Psoas muscle (tissue), 8 donors: ENCODE measurements around the gene PTPRN. TPM values are rescaled to one million over a fixed set of nuclear protein-coding genes. Genes with fewer than 3 reads are reported as not detected.

ENCODE experiments used
- ATAC-seq, 4 donors: fragments of 200-7000 bp; cut with Tn5 transposase; one replicate each; pipeline ENCODE4 v1.9.1; 2020; ENCODE audit warnings: moderate library complexity in 3 of 4, mild to moderate bottlenecking in 2 of 4
- DNase-seq, 2 donors: peaks; one replicate each; pipeline ENCODE4 v3.0.0-alpha.2; 2020
- H3K27ac ChIP-seq: fragments of 200-600 bp; one replicate; pipeline ENCODE4 v1.8.0; 2022
- H3K27me3 ChIP-seq, 3 donors: fragments of 200-600 bp in 1 of 3; one replicate each; pipeline versions ENCODE4 v1.6.1 to v1.8.0; 2013 to 2022; ENCODE audit warnings: low read length in 2 of 3, mild to moderate bottlenecking in 2 of 3, moderate library complexity in 1 of 3; ENCODE audit not compliant: insufficient read depth in 3 of 3
- H3K36me3 ChIP-seq, 2 donors: fragments of 200-600 bp in 1 of 2; one replicate each; pipeline versions ENCODE4 v1.6.1 to v1.8.0; 2013 to 2022; ENCODE audit warnings: low read depth in 1 of 2, mild to moderate bottlenecking in 1 of 2, moderate library complexity in 1 of 2; ENCODE audit not compliant: insufficient read depth in 1 of 2
- H3K4me1 ChIP-seq: fragments of 200-600 bp; one replicate; pipeline ENCODE4 v1.8.0; 2022
- H3K4me3 ChIP-seq: fragments of 200-600 bp; one replicate; pipeline ENCODE4 v1.8.0; 2022; ENCODE audit warnings: mild to moderate bottlenecking
- H3K9me3 ChIP-seq: fragments of 200-600 bp; one replicate; pipeline ENCODE4 v1.8.0; 2022
- WGBS, 3 donors: extraction: QIAGEN DNeasy Blood & Tissue Kit; methylation state at CpG; one replicate each; pipeline versions ENCODE4 v1.1.6 to v1.1.7; 2013; 5-methylcytosine and 5-hydroxymethylcytosine counted together
- intact Hi-C, 2 donors: fragments of 100-400 bp; cut with DNase I; formaldehyde crosslinking; loops; one replicate each; pipeline versions ENCODE4 v1.11.0 to v1.14.2; 2022
- polyA plus RNA-seq, 3 donors: library from polyadenylated mRNA; stranded (reverse); fragments of 200-250 nt; gene quantifications; one replicate each; pipeline ENCODE4 v1.2.3, GENCODE V29; 2013
- total RNA-seq, 4 donors: library from RNA; stranded (reverse); fragmentation: NEBNext Ultra II Directional in 2 of 4; extraction: Animal tissue kit (Norgen Biotek cat#: 25700) in 2 of 4; gene quantifications; one replicate each; pipeline versions ENCODE4 v1.2.1 to v1.2.4, GENCODE V29; 2021 to 2023
- TF ChIP-seq, protein P1 (sequence below): fragments of 200-600 bp; IDR thresholded peaks from one replicate; pipeline ENCODE4 v1.8.0; 2022; ENCODE audit warnings: antibody characterized with exemption
- donor health status: healthy with polysubstance abuse.
- donor health status: DM: no; HTN: no; CAD: no; lungs with moderate emphysema.
- donor health status: Bipolar disorder and iron deficiency.
- donor health status: healthy.
- donor health status: DM: yes; HTN: yes; CAD: no.
- donor health status: DM: no; HTN: no; CAD: no.
- donor health status: DM: no; HTN: no; CAD: no.
- donor health status: DM: yes; HTN: yes; CAD: no.

The PTPRN gene
- total and polyA plus RNA-seq, 7 donors, result 0.03 to 1.1 (median 0.17) TPM; not detected in 2

DNA sequence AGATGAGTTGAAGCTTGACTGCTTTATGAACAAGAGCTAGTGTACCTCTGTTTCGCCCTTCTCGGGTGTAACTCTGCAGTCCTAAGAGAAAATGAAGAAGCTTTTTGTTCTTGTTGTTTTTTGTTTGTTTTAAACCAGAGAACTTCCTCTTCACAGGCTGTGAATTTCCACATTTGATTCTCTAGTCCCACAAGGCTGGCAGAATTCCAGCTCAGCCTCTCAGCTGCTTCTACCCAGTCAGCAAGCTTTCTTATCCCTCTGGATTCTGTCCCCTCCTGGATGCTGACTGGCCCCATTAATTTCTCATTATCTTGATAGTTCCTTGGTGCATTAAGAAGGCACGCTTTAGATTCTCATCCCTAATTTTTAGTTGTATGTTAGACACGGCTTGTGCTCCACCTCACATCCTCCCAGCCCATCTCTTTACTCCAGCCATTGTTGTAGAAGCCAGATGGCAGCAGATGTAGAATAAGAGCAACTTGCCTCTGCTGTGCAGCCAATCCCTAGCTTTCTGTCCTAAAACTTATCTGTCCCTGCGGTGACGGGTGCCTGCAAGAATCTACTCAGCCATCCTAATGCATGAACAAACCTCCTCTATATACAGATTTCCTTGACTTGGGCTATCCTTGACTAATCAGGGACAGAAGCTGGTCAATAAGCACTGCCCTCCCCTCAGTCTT is 35.7 kb upstream of the PTPRN start:
- no peak for ATAC-seq
- H3K4me1 ChIP-seq, result no peaks in the 10 kb centered on the region
- 21 to 23% (median 23%) methylated on average over 6 of the region's 6 CpGs for WGBS, 3 donors
- H3K27me3 ChIP-seq, result peaks cover 0 to 9% (median 0%) of the 10 kb centered on the region in 3 donors
- no peak overlapping the region for H3K4me3 ChIP-seq
- no peak for DNase-seq
- H3K9me3 ChIP-seq, result no peaks in the 10 kb centered on the region
- TF ChIP-seq, protein P1, sequence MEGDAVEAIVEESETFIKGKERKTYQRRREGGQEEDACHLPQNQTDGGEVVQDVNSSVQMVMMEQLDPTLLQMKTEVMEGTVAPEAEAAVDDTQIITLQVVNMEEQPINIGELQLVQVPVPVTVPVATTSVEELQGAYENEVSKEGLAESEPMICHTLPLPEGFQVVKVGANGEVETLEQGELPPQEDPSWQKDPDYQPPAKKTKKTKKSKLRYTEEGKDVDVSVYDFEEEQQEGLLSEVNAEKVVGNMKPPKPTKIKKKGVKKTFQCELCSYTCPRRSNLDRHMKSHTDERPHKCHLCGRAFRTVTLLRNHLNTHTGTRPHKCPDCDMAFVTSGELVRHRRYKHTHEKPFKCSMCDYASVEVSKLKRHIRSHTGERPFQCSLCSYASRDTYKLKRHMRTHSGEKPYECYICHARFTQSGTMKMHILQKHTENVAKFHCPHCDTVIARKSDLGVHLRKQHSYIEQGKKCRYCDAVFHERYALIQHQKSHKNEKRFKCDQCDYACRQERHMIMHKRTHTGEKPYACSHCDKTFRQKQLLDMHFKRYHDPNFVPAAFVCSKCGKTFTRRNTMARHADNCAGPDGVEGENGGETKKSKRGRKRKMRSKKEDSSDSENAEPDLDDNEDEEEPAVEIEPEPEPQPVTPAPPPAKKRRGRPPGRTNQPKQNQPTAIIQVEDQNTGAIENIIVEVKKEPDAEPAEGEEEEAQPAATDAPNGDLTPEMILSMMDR, result no peak
- H3K27ac ChIP-seq, result no peak overlapping the region
- no peaks in the 10 kb centered on the region for H3K36me3 ChIP-seq
- intact Hi-C loops, result no loop called here

DNA sequence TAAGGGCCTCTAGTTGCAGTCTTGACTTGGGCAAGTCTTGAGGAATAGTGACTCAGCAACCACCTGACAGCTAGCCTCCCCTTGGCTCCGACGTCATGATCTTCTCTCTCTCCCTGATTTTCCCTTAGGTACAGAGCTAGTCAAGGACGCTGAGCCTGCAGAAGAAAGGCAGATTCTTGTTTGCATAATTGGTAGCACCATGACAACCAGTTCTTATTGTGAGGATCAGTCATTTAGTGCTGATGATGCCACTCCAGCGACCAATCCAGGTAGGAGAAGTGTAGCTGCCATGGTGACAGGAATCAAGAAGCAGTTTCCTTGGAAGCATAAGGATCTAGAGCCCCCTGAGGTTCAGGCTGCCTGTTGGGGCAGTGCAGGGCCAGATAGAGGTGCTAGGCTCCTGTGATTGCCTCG is 26.2 kb upstream of the PTPRN start:
- no peak for DNase-seq
- intact Hi-C loops, result no loop called here
- 22 to 49% (median 41%) methylated on average over 5 of the region's 5 CpGs for WGBS, 3 donors
- ATAC-seq, result no peak
- Histone ChIP-seq H3K27ac (no peak overlapping the region), H3K4me3 (no peak overlapping the region), H3K9me3 (no peaks in the 10 kb centered on the region), H3K4me1 (no peaks in the 10 kb centered on the region), H3K27me3 (peaks cover 12 to 46% (median 13%) of the 10 kb centered on the region in 3 donors), H3K36me3 (no peaks in the 10 kb centered on the region)
- TF ChIP-seq, protein P1, result no peak

DNA sequence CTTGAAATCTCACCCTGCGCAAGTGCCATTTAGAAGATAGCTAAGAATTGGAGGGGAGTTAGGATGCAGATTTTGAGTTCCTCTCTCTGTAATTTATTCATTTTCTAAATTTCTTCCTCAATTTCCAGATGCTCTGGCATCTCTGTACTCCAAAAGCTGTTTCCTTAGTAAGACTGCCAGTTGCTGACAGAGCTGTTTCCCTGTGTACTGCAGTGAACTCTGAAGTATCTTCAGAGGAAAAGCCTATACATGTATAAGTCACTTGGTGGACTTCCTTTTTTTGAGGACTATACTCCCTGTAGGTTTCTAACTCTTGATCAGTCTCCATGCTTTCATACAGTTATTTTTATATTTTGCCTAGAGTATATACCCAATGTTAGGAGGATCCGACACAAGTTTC is 24.9 kb upstream of the PTPRN start:
- intact Hi-C loops, result no loop called here
- WGBS, 3 donors, result 74 to 98% (median 97%) methylated on average over 2 of the region's 2 CpGs
- H3K4me1 ChIP-seq, result no peaks in the 10 kb centered on the region

DNA sequence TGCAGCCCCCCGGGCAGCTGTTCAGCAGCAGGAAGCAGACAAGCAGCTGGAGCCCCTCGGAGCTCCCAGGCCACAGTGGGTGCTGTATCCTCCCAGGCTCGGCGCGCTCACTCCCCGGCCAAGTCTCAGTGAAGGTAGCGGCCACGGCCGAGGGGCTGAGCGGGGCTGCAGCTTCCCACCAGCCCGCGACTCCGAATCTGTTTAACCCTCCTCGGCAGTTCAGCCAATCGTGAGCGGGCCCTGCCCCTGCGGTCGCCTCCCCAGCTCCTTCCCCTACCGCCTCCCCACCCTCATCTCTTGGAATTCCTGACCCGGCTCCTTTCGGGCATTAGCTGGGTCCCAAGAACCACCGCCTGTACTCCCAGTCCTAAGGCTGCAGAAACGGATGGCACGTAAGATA is 23.3 kb upstream of the PTPRN start, which contains the start of gene RESP18:
TSS of gene RESP18 (minus strand) at position 203 of the 400 bp plus-strand sequence.
- intact Hi-C loops, result no loop called here
- H3K27me3 ChIP-seq, result peaks cover 12 to 35% (median 13%) of the 10 kb centered on the region in 3 donors
- 4 to 5% (median 5%) methylated on average over 24 of the region's 24 CpGs for WGBS, 3 donors

More for the DNA sequence above, 24.9 kb upstream of the PTPRN start:
- H3K27ac ChIP-seq, result no peak overlapping the region
- no peaks in the 10 kb centered on the region for H3K9me3 ChIP-seq
- DNase-seq, result no peak
- H3K4me3 ChIP-seq, result no peak overlapping the region
- TF ChIP-seq, protein P1, result no peak
- ATAC-seq, result no peak
- H3K27me3 ChIP-seq, result peaks cover 12 to 35% (median 13%) of the 10 kb centered on the region in 3 donors
- no peaks in the 10 kb centered on the region for H3K36me3 ChIP-seq

More for the DNA sequence above, 23.3 kb upstream of the PTPRN start, which contains the start of gene RESP18:
- TF ChIP-seq, protein P1, result no peak
- no peak within 1 kb of the TSS for H3K4me3 ChIP-seq
- H3K9me3 ChIP-seq, result no peaks in the 10 kb centered on the region
- H3K27ac ChIP-seq, result no peak within 1 kb of the TSS
- no peaks in the 10 kb centered on the region for H3K36me3 ChIP-seq
- no peaks in the 10 kb centered on the region for H3K4me1 ChIP-seq
- DNase-seq, result no peak
- no peak for ATAC-seq
